CD4-positive, alpha-beta T cell treated with Interleukin-2 at 100 ng/mL for 4 hours (primary cell): Measurements from ENCODE around the gene CRB2.

Experiments used
- DNase-seq: peaks from one replicate; pipeline ENCODE4 v3.0.0-alpha.2; 2020; ENCODE audit warnings: low spot score

Gene CRB2

DNA sequence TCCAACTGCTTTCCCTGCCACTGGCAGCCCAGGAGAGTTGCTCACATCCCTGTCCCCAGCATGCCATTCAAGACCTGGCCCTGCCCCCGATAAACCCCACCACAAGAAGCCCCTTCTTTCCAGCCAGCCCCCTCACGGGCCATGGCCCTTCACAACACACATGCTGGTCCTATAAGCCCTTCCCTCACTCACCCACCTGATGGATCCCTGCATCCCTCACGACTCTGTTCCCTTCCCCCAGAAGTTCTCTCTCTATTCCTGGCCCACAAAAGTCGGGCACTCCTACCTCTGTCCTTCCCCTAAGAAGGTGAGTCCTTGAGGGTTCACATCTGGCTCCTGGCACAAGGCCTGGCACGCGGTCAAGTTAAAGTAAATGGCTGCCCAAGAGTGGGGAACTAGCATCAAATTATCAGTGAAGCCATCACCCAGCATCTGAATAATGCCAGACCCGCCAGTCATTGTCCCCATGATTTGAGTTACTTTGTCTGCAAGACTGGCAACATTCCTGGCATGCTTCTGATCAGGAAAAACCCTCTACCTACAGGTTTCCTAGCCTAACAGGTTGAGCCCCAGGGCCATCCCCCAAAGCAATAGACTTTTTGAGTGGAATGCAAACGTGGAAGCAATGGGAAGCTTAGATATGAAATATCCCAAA lies 65.9 kb downstream of the CRB2 start:
- no peak for DNase-seq

DNA sequence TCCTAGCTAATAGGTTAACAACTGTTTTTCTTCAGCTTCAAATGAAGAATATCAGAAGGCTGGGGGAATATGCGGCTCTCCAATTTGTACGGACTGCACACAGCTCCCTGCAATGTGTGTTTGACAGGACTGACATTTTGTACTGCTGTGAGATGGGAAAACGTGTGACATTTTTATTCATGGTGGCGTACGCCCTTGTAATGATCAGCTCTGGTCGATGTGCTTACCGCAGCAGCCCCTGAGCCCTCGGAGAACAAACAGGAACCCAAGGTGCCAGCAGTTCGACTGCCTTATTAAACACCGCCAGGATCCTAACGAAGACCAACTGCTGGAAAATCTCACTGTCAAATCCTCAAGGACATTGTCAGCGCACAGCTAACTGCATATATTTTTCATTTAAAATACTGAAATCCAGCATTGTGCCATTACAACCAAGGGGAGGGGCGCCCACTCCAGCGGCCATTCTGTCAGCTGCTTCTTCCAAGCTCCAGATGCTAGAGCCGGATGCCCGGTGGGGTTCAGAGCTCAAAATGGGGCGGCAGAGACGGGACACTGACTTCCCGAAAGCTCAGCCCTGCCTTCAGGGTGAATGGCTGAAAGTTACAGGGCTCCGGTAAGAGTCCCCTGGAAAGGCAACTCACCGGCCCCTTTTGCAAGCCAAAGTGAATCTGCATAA lies 66.8 kb downstream of the CRB2 start:
- DNase-seq, result no peak

DNA sequence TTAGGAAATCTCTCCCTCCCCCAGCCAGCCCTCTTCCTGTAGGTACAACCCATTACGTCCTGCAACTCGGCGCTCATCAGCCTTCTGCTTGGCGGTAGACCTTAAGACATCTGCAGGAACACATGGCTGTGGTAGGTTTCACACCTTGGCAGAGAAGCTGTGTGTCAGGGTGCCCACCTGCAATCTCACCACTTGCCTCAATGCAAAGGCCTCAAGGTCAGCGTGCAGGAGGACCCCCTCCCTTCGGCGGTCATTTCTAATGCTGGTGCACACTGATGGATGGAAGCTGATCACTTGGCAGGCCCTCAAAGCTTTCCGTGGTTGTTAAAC lies 67.3 kb downstream of the CRB2 start:
- DNase-seq, result no peak

DNA sequence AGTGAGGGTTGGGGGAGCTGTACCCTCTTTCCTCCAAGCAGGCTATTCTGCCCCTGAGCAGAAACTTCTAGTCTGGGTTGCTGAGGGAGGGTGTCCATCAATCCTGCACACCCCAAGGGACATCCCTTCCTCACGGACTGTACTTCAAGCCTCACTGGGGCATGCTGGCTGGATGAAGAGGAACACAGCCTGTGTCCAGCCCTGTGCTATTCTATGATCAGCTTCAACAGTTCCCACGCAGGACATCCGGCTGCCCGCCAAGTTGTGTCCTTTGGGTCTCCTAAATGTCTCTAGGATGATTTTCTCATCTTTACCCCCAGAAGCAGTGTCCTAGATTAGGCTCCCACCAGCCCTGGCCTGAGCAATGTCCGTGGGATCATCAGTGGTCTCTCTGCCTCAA lies 68.1 kb downstream of the CRB2 start:
- DNase-seq, result no peak

DNA sequence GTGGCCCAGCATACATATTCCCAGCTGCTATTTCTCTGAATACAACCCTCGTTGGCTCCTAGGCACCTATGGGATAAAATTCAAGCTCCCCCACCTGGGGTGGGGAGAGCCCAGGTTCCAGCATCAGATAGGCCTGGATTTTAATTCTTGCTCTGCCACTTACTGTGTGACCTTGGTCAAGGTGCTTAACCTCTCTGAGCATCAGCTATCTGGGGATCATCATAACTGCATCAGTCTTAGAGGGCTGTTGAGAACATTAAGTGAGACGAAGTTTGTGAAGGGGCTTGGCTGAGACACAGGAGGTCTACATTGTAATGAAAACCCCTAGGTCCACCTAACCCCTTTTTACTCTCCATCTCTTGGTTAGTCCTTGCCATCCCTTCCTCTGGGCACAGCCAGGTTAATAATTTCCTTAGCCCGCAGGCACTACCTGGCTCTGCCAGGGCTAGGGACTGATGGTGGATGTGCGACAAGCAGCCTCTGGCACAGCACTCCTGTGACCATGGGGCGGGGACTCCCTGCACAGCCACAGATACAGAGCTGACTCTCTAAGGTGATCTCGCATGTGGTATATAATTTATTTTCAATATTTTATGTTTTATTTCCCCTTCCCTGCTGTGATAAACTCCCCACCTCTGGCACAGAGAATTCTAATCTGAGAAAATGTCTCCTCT lies 68.7 kb downstream of the CRB2 start:
- no peak for DNase-seq

DNA sequence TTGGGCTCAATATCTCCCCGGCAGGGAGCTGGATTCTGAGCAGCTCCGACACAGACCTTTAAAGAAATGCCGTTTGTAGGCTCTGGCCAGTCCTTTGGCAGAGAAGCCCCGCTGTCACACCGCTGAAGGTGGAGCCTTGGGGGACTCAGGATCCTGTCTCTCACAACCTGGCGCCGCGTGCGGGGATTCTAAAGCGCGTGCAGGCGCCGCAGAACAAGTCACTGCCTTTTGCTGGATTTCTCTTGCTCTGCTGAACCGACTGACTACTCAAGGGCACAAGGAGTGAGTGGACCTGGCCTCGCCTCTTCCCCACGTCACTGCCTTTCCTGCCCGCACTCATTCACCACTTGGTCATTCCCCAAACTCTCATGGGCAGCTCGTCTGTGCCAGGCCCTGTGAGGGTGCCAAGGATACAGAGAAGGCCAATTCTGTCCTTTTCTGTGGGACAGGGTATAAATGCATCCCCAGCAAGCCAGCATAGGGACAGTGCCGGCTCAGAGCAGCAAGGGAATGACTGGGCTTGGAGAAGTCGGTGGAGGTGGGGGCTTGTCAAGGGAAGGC lies 69.3 kb downstream of the CRB2 start:
- no peak for DNase-seq

DNA sequence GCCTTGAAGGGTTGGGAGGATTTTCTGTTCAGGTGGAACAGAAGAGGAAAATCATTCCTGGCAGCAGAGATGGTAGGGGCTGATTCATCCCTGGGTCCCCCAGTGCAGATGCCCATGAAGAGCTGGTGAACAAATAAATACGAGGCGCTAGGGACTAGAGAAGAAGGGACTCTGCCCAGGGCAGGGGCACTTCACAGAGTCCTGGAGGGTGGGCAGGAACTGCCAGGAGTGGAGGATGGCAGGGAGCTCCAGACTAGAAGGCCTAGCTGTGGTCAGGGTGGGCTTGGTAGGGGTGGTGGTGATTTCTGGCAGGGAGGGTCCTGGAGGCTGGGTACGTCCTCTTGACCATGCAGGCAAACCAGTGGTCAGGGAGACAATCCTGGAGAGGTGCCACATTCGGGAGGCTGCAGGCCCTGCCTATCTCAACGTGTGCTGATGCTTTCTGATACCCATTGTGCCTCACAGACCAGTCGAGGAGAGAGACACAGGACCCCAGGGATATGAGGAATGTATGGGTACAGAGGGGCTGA lies 69.9 kb downstream of the CRB2 start:
- no peak for DNase-seq

DNA sequence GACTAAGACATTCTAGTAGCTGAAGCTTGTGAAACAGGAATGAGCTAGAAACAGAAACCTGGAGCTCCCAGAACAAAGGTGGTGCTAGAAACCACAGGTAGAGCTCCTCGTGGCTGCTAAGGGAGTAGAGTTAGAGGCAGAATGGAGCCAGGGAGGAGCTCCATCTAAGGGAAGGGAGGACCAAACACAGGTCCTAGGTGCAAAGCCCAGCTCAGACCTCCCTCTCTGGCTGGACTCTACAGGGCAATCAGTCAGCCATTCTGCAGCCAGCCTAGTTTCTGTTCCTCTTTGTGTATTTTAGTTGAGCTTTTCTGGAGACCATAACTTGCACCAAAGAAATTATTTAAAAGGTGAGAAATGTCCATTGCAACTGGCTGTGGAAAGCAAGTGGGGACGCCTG lies 70.4 kb downstream of the CRB2 start:
- DNase-seq, result no peak
